Mucosa of descending colon (tissue), 3 donors: ENCODE results near the gene EIPR1. TPM values are rescaled to one million over a fixed set of nuclear protein-coding genes. Genes with fewer than 3 reads are reported as not detected.

ENCODE experiments used
- ATAC-seq: fragments of 200-7000 bp; cut with Tn5 transposase; one replicate; pipeline ENCODE4 v1.9.1; 2020; ENCODE audit warnings: mild to moderate bottlenecking, moderate library complexity
- DNase-seq, 3 donors: peaks; one replicate each; pipeline ENCODE4 v3.0.0-alpha.2; 2020
- H3K36me3 ChIP-seq: fragments of 200-600 bp; one replicate; pipeline ENCODE4 v1.8.0; 2021; ENCODE audit warnings: low read depth, mild to moderate bottlenecking
- H3K4me1 ChIP-seq: fragments of 200-600 bp; one replicate; pipeline ENCODE4 v1.8.0; 2021; ENCODE audit warnings: low read depth, mild to moderate bottlenecking
- H3K4me3 ChIP-seq: fragments of 200-600 bp; one replicate; pipeline ENCODE4 v1.8.0; 2021; ENCODE audit warnings: mild to moderate bottlenecking
- H3K9me3 ChIP-seq: fragments of 200-600 bp; one replicate; pipeline ENCODE4 v1.8.0; 2021; ENCODE audit warnings: mild to moderate bottlenecking
- intact Hi-C, 2 donors: fragments of 100-400 bp; cut with DNase I in 1 of 2; cut with micrococcal nuclease in 1 of 2; formaldehyde crosslinking; loops; one replicate each; pipeline versions ENCODE4 v1.11.0 to v1.11.1; 2022; cut with DNase I, micrococcal nuclease
- total RNA-seq, 3 donors: library from RNA; stranded (reverse); fragmentation: NEBNext Ultra II Directional in 2 of 3; extraction: Animal tissue kit (Norgen Biotek cat#: 25700) in 2 of 3; gene quantifications; one replicate each; pipeline versions ENCODE4 v1.2.1 to v1.2.4, GENCODE V29; 2021 to 2023
- TF ChIP-seq, protein P1 (sequence below): fragments of 200-600 bp; IDR thresholded peaks from one replicate; pipeline ENCODE4 v1.8.0; 2022; ENCODE audit warnings: antibody characterized with exemption, mild to moderate bottlenecking
- donor health status: DM: no; HTN: no; CAD: no; lungs with moderate emphysema.
- donor health status: DM: no; HTN: no; CAD: no.
- donor health status: DM: no; HTN: yes; CAD: no.

EIPR1 gene
- total RNA-seq, 3 donors from 2014 or later, result 15.9 to 27.1 (median 25.0) TPM

DNA sequence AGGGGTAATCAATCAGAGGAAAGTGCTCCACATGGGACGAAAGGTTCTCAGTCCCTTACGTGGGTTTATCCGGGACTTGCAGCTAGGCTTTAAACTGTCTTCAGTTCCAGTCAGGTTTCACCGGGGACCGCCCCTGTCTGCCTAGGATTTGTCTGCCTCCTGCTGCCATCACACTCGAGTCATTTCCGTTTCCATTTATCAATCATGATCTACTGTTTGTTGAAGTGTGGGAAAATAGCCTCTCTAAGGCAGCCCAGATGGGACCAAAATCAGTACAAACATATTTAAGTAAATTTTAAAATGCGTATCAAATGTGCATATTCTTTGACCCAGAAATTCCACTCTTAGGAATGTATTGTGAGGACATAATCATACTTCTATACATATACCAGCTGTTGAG lies 12.4 kb upstream of the EIPR1 start:
- no peaks in the 10 kb centered on the region for H3K4me1 ChIP-seq
- intact Hi-C loops, result no loop called here
- ATAC-seq (no peak), DNase-seq (no peak)
- no peak overlapping the region for H3K4me3 ChIP-seq
- H3K9me3 ChIP-seq, result no peaks in the 10 kb centered on the region
- no peaks in the 10 kb centered on the region for H3K36me3 ChIP-seq
- TF ChIP-seq, protein P1, sequence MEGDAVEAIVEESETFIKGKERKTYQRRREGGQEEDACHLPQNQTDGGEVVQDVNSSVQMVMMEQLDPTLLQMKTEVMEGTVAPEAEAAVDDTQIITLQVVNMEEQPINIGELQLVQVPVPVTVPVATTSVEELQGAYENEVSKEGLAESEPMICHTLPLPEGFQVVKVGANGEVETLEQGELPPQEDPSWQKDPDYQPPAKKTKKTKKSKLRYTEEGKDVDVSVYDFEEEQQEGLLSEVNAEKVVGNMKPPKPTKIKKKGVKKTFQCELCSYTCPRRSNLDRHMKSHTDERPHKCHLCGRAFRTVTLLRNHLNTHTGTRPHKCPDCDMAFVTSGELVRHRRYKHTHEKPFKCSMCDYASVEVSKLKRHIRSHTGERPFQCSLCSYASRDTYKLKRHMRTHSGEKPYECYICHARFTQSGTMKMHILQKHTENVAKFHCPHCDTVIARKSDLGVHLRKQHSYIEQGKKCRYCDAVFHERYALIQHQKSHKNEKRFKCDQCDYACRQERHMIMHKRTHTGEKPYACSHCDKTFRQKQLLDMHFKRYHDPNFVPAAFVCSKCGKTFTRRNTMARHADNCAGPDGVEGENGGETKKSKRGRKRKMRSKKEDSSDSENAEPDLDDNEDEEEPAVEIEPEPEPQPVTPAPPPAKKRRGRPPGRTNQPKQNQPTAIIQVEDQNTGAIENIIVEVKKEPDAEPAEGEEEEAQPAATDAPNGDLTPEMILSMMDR, result no peak

GRCh38 chr2:3389193-3389592 lies 11.6 kb upstream of the EIPR1 start:
- TF ChIP-seq, protein P1, result no peak
- no peak overlapping the region for H3K4me3 ChIP-seq
- no peaks in the 10 kb centered on the region for H3K4me1 ChIP-seq
- intact Hi-C loops, result no loop called here
- no peak for DNase-seq
- ATAC-seq, result no peak
- no peaks in the 10 kb centered on the region for H3K36me3 ChIP-seq
- H3K9me3 ChIP-seq, result no peaks in the 10 kb centered on the region

DNA sequence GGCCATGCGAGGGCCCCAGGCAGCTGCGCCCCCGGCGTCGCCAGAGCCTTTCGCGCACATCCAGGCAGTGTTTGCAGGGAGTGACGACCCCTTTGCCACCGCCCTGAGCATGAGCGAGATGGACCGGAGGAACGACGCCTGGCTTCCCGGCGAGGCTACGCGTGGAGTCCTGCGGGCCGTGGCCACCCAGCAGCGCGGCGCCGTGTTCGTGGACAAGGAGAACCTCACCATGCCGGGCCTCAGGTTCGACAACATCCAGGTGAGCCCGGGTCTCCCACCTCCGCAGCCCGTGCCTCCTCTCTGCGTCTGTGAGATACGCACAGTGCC lies 10.8 kb upstream of the EIPR1 start:
- Histone ChIP-seq H3K36me3 (no peaks in the 10 kb centered on the region), H3K4me1 (no peaks in the 10 kb centered on the region), H3K4me3 (no peak overlapping the region), H3K9me3 (no peaks in the 10 kb centered on the region)
- DNase-seq, result no peak
- TF ChIP-seq, protein P1, result no peak
- no peak for ATAC-seq
- intact Hi-C loops, result no loop called here

GRCh38 chr2:3387644-3388411 lies 10.2 kb upstream of the EIPR1 start:
- no peaks in the 10 kb centered on the region for H3K9me3 ChIP-seq
- H3K4me3 ChIP-seq, result no peak overlapping the region
- H3K36me3 ChIP-seq, result no peaks in the 10 kb centered on the region
- ATAC-seq, result no peak
- TF ChIP-seq, protein P1, result no peak
- no peaks in the 10 kb centered on the region for H3K4me1 ChIP-seq
- no peak for DNase-seq
- intact Hi-C loops, result no loop called here

- intact Hi-C loops, result no loop called here
- DNase-seq (no peak), ATAC-seq (no peak)
- Histone ChIP-seq H3K4me1 (no peaks in the 10 kb centered on the region), H3K9me3 (no peaks in the 10 kb centered on the region), H3K4me3 (no peak overlapping the region), H3K36me3 (no peaks in the 10 kb centered on the region)
- TF ChIP-seq, protein P1, result no peak
Measured at GRCh38 chr2:3387011-3387410, 9.4 kb upstream of the EIPR1 start.

DNA sequence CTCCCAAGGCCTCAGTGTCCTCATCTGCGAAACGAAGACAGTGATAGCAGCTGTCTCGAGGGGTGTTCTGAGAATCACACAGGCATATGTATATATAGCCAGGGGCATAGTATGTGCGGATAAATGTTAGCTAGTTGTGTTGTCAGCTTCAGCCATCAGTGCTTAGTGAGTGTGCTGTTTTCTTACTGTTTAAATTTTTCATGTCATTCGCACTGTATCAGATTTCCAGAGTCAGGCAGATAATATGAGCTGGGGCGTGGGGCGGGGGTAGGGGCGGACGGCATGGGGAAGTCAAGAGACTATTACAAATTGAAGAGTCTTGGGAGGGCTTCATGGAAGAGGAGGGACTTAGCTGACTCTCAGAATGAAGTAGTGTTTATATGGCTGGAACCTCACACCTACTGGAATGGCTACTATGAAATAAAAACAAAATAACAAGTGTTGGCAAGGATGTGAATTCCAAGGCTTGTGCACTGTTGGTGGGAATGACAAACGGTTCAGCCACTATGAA lies 8.9 kb upstream of the EIPR1 start:
- Histone ChIP-seq H3K4me1 (no peaks in the 10 kb centered on the region), H3K4me3 (no peak overlapping the region), H3K9me3 (no peaks in the 10 kb centered on the region), H3K36me3 (no peaks in the 10 kb centered on the region)
- ATAC-seq (no peak), DNase-seq (no peak)
- intact Hi-C loops, result no loop called here
- TF ChIP-seq, protein P1, result no peak
